HT-29 (cell line): ENCODE data around the gene MCCD1. TPM values are rescaled to one million over a fixed set of nuclear protein-coding genes. Genes with fewer than 3 reads are reported as not detected.
"Not testable (repeated sequence)": the region's sequence is repeated elsewhere in the genome, so short reads cannot be mapped to it uniquely, and the experiment has no call there.

Experiments used
- DNase-seq: peaks from one replicate; pipeline ENCODE4 v3.0.0-alpha.2; 2015; ENCODE audit warnings: low spot score
- total RNA-seq: library from RNA; depleted of rRNA; stranded (reverse); fragments of >200 nt; shearing (Covaris generic); gene quantifications from 2 replicates; pipeline ENCODE4 v1.2.3, GENCODE V29; 2014; rRNA removed

The MCCD1 gene
- not detected in 2 replicates for total RNA-seq

GRCh38 chr6:31528821-31529328 is at the start of gene MCCD1:
Gene MCCD1 (plus strand): TSS chr6:31528962. CDS start chr6:31529015, 53 bp downstream.
- no peak for DNase-seq

GRCh38 chr6:31479151-31479932 is 49.4 kb upstream of the MCCD1 start:
- no peak for DNase-seq

- no peak for DNase-seq
Measured at GRCh38 chr6:31479933-31480535, 48.7 kb upstream of the MCCD1 start.

GRCh38 chr6:31480574-31480973 is 48.2 kb upstream of the MCCD1 start:
- DNase-seq = no peak

- DNase-seq = no peak
Measured at GRCh38 chr6:31483392-31483791, 45.4 kb upstream of the MCCD1 start.

GRCh38 chr6:31485055-31485454 is 43.7 kb upstream of the MCCD1 start:
- DNase-seq = no peak

GRCh38 chr6:31486065-31486837 is 42.5 kb upstream of the MCCD1 start:
- not testable (repeated sequence) for DNase-seq

GRCh38 chr6:31487674-31488073 is 41.1 kb upstream of the MCCD1 start:
- not testable (repeated sequence) for DNase-seq

GRCh38 chr6:31489086-31489485 is 39.7 kb upstream of the MCCD1 start:
- no peak for DNase-seq

- DNase-seq = no peak
Measured at GRCh38 chr6:31490115-31490873, 38.5 kb upstream of the MCCD1 start.

- DNase-seq = not testable (repeated sequence)
Measured at GRCh38 chr6:31493550-31493874, 35.2 kb upstream of the MCCD1 start.

GRCh38 chr6:31493875-31494694 is 34.7 kb upstream of the MCCD1 start:
- DNase-seq = peak; percentile 71

GRCh38 chr6:31495580-31495979 is 33.2 kb upstream of the MCCD1 start:
- no peak for DNase-seq

GRCh38 chr6:31496826-31497225 is 31.9 kb upstream of the MCCD1 start:
- not testable (repeated sequence) for DNase-seq

- DNase-seq = peak; percentile 54
Measured at GRCh38 chr6:31497531-31498476, 31.0 kb upstream of the MCCD1 start, which contains the start of gene MICB. Gene MICB (plus strand): TSS chr6:31498145. CDS start chr6:31498194, 49 bp downstream.

GRCh38 chr6:31498748-31499147 is 30.0 kb upstream of the MCCD1 start:
- DNase-seq = no peak

GRCh38 chr6:31499648-31500047 is 29.1 kb upstream of the MCCD1 start:
- DNase-seq = not testable (repeated sequence)

GRCh38 chr6:31502586-31502985 is 26.2 kb upstream of the MCCD1 start:
- no peak for DNase-seq

GRCh38 chr6:31509036-31509435 is 19.7 kb upstream of the MCCD1 start:
- DNase-seq = not testable (repeated sequence)
